K562 (cell line): ENCODE data around the gene SHANK3. TPM values are rescaled to one million over a fixed set of nuclear protein-coding genes. Genes with fewer than 3 reads are reported as not detected.

Experiments used
- ATAC-seq: fragments of 200-7000 bp; cut with Tn5 transposase; 3 replicates; pipeline ENCODE4 v1.9.1; 2020; ENCODE audit warnings: moderate library complexity
- BruUV-seq: library from RNA; stranded (reverse); fragments of 400-500 nt; replicated peaks from 2 replicates; lab custom pipeline; 2021; lab: Mats Ljungman, UMichigan
- CTCF ChIA-PET: fragments of 300-600 bp; formaldehyde crosslinking; extraction: SDS; loops from one replicate; lab custom pipeline; 2021; ENCODE audit warnings: low intra/inter-chr PET ratio; lab: Yijun Ruan, JAX
- POLR2A ChIA-PET: fragments of 300-600, 350-650 bp; sonication (Branson Sonifier 250); formaldehyde crosslinking; extraction: SDS; loops from one replicate; lab custom pipeline; 2021; ENCODE audit warnings: antibody characterized with exemption, inconsistent platforms; lab: Yijun Ruan, JAX
- DNase-seq, 4 experiments: peaks; one replicate each; pipeline versions ENCODE4 v3.0.0 to v3.0.0-alpha.2; 2011 to 2018; ENCODE audit warnings: low spot score in 3 of 4, mixed read lengths in 3 of 4; ENCODE audit errors: extremely low read depth in 1 of 4
- FAIRE-seq: peaks from 2 replicates; lab custom pipeline; 2011; peaks lifted over from hg19 to GRCh38; lab: Jason Lieb, UNC
- H2AFZ ChIP-seq: 2 replicates; pipeline ENCODE4 v1.6.0; 2011; ENCODE audit warnings: low read depth, low read length, control low read depth, inconsistent platforms
- H3K27ac ChIP-seq: fragments of 200-600 bp; 3 replicates; pipeline ENCODE4 v1.8.0; 2011; ENCODE audit warnings: low read depth, mild to moderate bottlenecking, control low read depth, inconsistent platforms, low read length, moderate library complexity, mixed read lengths; ENCODE audit errors: extremely low read depth
- H3K27me3 ChIP-seq, 2 experiments: fragments of 300-600 bp in 1 of 2; 2 replicates in 1 of 2; 3 replicates in 1 of 2; pipeline versions ENCODE4 v1.6.0 to v1.8.0; 2011; ENCODE audit warnings: inconsistent platforms in 2 of 2, low read length in 2 of 2, mild to moderate bottlenecking in 1 of 2, mixed read lengths in 1 of 2, moderate library complexity in 1 of 2; ENCODE audit not compliant: control insufficient read depth in 2 of 2, insufficient read depth in 2 of 2
- H3K36me3 ChIP-seq: fragments of 300-600 bp; 3 replicates; pipeline ENCODE4 v1.8.0; 2011; ENCODE audit warnings: mild to moderate bottlenecking, low read length, inconsistent platforms; ENCODE audit not compliant: control insufficient read depth, insufficient read depth
- H3K4me1 ChIP-seq, 2 experiments: fragments of 200-600 bp in 1 of 2; replicated peaks in 1 of 2; 2 replicates in 1 of 2; 3 replicates in 1 of 2; pipeline versions ENCODE4 v1.5.1 to v1.8.0; 2011; ENCODE audit warnings: inconsistent platforms in 2 of 2, low read length in 2 of 2, mild to moderate bottlenecking in 1 of 2, mixed read lengths in 1 of 2, moderate library complexity in 1 of 2; ENCODE audit not compliant: control insufficient read depth in 2 of 2, insufficient read depth in 2 of 2
- H3K4me2 ChIP-seq: 2 replicates; pipeline ENCODE4 v1.6.1; 2011; ENCODE audit warnings: low read length, control low read depth, inconsistent platforms, mixed read lengths; ENCODE audit not compliant: insufficient read depth
- H3K4me3 ChIP-seq: fragments of 200-600 bp; sonication (generic), shearing (Covaris generic); 2 replicates; pipeline ENCODE4 v1.5.1; 2016; ENCODE audit warnings: control low read depth, inconsistent platforms
- H3K79me2 ChIP-seq: fragments of 200-600 bp; 3 replicates; pipeline ENCODE4 v1.8.0; 2011; ENCODE audit warnings: low read length, inconsistent platforms; ENCODE audit not compliant: control insufficient read depth, insufficient read depth
- H3K9ac ChIP-seq, 2 experiments: 2 replicates each; pipeline versions ENCODE4 v1.6.0 to v1.6.1; 2011; ENCODE audit warnings: low read depth in 2 of 2, low read length in 2 of 2, control low read depth in 1 of 2, inconsistent platforms in 1 of 2, mild to moderate bottlenecking in 1 of 2, mixed read lengths in 1 of 2; ENCODE audit not compliant: insufficient read depth in 1 of 2
- H3K9me1 ChIP-seq: one replicate; pipeline ENCODE4 v1.6.0; 2011; ENCODE audit warnings: inconsistent platforms, mild to moderate bottlenecking, low read length, moderate library complexity; ENCODE audit not compliant: control insufficient read depth, insufficient read depth
- H3K9me3 ChIP-seq: replicated peaks from 2 replicates; pipeline ENCODE4 v1.5.1; 2011; ENCODE audit warnings: low read depth, low read length, inconsistent platforms; ENCODE audit not compliant: control insufficient read depth, insufficient read depth
- H4K20me1 ChIP-seq: replicated peaks from 2 replicates; pipeline ENCODE4 v1.6.1; 2011; ENCODE audit warnings: low read length, inconsistent platforms, mixed read lengths; ENCODE audit not compliant: control insufficient read depth, insufficient read depth
- BRCA1 ChIP-seq, 2 experiments: fragments of 450-650 bp in 1 of 2; sonication (generic) in 1 of 2; formaldehyde crosslinking in 1 of 2; IDR thresholded peaks; 2 replicates each; pipeline versions ENCODE4 v1.5.0 to v1.6.1; 2017 to 2020; ENCODE audit warnings: mild to moderate bottlenecking in 1 of 2, missing genetic modification reagents in 1 of 2
- MCM3 ChIP-seq: fragments of 450-650 bp; IDR thresholded peaks from 2 replicates; pipeline ENCODE4 v1.6.1; 2016
- RB1 ChIP-seq: fragments of 450-650 bp; IDR thresholded peaks from 2 replicates; pipeline ENCODE4 v1.6.1; 2017; ENCODE audit warnings: low read depth, mild to moderate bottlenecking
- TBP ChIP-seq: optimal IDR thresholded peaks from 2 replicates; pipeline ENCODE3; 2011; ENCODE audit warnings: low read depth, low read length, improper control_type of control experiment
- WGBS: fragments of 100-300 bp; shearing (Covaris generic); methylation state at CpG from one replicate; pipeline ENCODE4 v1.1.6; 2016; ENCODE audit warnings: low coverage, mixed read lengths; ENCODE audit not compliant: insufficient coverage; ENCODE audit errors: missing lambda C conversion rate; 5-methylcytosine and 5-hydroxymethylcytosine counted together
- in situ Hi-C: fragments of 300-500 bp; cut with MboI; formaldehyde crosslinking; loops from 4 replicates; pipeline ENCODE4 v1.15.0; 2018; ENCODE audit warnings: inconsistent platforms, mixed read lengths
- intact Hi-C: fragments of 100-400 bp; cut with micrococcal nuclease; formaldehyde crosslinking; loops from 2 replicates; pipeline ENCODE4 v1.14.2; 2022
- polyA plus RNA-seq, 8 experiments: library from polyadenylated mRNA; depleted of rRNA in 4 of 8; stranded (reverse) in 5 of 8; unstranded in 3 of 8; fragments of >200 nt; fragmentation: Nextera tagmentation in 2 of 8; fragmentation: Illumina TruSeq in 1 of 8; extraction: Ambion mirVana in 2 of 8; extraction: Trizol in 1 of 8; gene quantifications; 2 replicates each; pipeline versions ENCODE4 v1.2.1 to v1.2.3, GENCODE V29; 2011 to 2014; ENCODE audit warnings: inconsistent platforms in 1 of 8, missing spikeins in 1 of 8
- total RNA-seq, 7 experiments: library from RNA; depleted of rRNA in 6 of 7; stranded (reverse); fragments of >200 nt in 6 of 7; fragmentation: Illumina TruSeq in 2 of 7; extraction: Trizol in 2 of 7; gene quantifications; 2 replicates each; pipeline versions ENCODE4 v1.2.1 to v1.2.3, GENCODE V29; 2011 to 2021; ENCODE audit warnings: low replicate concordance in 1 of 7
- TF ChIP-seq, protein P1 (sequence below): fragments of 450-650 bp; conservative IDR thresholded peaks from 2 replicates; pipeline ENCODE4 v1.6.1; 2016; ENCODE audit warnings: missing genetic modification characterization, low read depth, mild to moderate bottlenecking, control low read depth, missing compliant biosample characterization
- TF ChIP-seq, protein P2 (sequence below), 2 experiments: IDR thresholded peaks; 2 replicates each; pipeline ENCODE4 v1.6.1; 2011; ENCODE audit warnings: borderline replicate concordance in 1 of 2, control low read depth in 1 of 2, low read depth in 1 of 2, low read length in 1 of 2, mild to moderate bottlenecking in 1 of 2, mixed read lengths in 1 of 2, moderate library complexity in 1 of 2; ENCODE audit not compliant: insufficient read depth in 1 of 2, insufficient read length in 1 of 2, poor library complexity in 1 of 2, severe bottlenecking in 1 of 2; ENCODE audit errors: extremely low read depth in 1 of 2

The SHANK3 gene
- total and polyA plus RNA-seq, 9 of the 15 experiments (the other 6 are each of a cell fraction or from before 2014, with no cell fraction given): 0.01 to 0.07 (median 0.03) TPM; not detected in 6

DNA sequence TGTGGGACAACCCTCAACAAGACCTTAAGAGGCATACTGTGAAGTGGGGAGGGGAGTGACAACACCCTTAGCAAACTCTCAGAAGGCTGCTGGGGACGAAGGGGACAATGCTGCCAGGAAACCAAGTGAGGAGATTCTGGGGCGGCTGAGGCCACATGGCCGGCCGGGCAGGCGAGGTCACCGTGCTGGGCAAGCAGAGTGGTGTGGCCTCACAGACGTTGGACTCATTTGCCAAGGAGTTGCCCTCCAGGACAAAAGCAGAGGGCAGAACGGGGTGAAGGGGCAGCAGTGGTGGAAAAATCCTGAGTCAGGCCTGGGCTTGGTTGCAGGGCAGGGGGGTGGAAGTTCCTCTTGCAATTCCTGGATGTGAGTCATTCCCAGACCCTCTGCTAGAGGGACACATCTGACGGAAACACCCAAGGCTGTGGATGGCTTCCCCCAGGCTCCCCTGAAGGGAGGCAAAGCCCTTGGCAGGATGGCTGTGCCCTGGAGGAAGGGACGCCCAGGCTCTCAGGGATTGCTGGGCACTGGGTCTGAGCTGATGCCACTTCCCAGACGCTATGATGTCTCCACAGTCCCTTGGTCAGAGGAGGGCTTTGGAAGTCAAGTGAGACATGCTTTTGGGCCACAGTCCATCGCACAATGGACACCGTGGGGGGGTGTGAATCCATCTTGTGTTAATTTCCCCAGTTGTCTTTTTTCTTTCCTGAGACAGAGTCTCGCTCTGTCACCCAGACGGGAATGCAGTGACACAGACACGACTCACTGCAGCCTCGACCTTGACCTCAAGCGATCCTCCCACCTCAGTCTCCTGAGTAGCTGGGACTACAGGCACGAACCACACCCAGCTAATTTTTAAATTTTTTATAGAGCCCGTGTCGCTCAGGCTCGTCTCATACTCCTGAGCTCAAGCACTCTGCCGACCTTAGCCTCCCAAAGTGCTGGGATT, 16.2 kb upstream of the SHANK3 start:
- FAIRE-seq (no peak), ATAC-seq (no peak), DNase-seq (no peak)
- no peak overlapping the region for H3K4me2 ChIP-seq
- under 1% methylated on average over 16 of the region's 23 CpGs for WGBS
- no peaks in the 10 kb centered on the region for H3K9me3 ChIP-seq
- no peaks in the 10 kb centered on the region for H3K79me2 ChIP-seq
- H3K9me1 ChIP-seq: no peaks in the 10 kb centered on the region
- H3K4me3 ChIP-seq: no peak overlapping the region
- H3K36me3 ChIP-seq: no peaks in the 10 kb centered on the region
- ChIA-PET POLR2A (interaction anchor here (0.6 kb wide), 1 partner anchor 739 kb away, joined by 3 read pairs; no protein-coding TSS in a partner anchor), CTCF (no interaction called here)
- H4K20me1 ChIP-seq: no peaks in the 10 kb centered on the region
- intact Hi-C loops: no loop called here
- H2AFZ ChIP-seq: no peak overlapping the region
- TF ChIP-seq, protein P1, sequence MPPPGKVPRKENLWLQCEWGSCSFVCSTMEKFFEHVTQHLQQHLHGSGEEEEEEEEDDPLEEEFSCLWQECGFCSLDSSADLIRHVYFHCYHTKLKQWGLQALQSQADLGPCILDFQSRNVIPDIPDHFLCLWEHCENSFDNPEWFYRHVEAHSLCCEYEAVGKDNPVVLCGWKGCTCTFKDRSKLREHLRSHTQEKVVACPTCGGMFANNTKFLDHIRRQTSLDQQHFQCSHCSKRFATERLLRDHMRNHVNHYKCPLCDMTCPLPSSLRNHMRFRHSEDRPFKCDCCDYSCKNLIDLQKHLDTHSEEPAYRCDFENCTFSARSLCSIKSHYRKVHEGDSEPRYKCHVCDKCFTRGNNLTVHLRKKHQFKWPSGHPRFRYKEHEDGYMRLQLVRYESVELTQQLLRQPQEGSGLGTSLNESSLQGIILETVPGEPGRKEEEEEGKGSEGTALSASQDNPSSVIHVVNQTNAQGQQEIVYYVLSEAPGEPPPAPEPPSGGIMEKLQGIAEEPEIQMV (tag): no peak
- no peak for TF ChIP-seq MCM3
- TF ChIP-seq, protein P2, sequence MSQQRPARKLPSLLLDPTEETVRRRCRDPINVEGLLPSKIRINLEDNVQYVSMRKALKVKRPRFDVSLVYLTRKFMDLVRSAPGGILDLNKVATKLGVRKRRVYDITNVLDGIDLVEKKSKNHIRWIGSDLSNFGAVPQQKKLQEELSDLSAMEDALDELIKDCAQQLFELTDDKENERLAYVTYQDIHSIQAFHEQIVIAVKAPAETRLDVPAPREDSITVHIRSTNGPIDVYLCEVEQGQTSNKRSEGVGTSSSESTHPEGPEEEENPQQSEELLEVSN (IDR thresholded peaks at IDR 0.05; ENCODE audit: borderline replicate concordance in 1 of 2, extremely low read depth in 1 of 2, insufficient read depth in 1 of 2, insufficient read length in 1 of 2, low read depth in 1 of 2, low read length in 1 of 2, poor library complexity in 1 of 2, severe bottlenecking in 1 of 2): no peak
- no peak for TF ChIP-seq BRCA1 (IDR thresholded peaks at IDR 0.05)
- TF ChIP-seq BRCA1 (CRISPR knock-in tag; IDR thresholded peaks at IDR 0.05): no peak
- no peak for TF ChIP-seq TBP
- TF ChIP-seq RB1: no peak
- H3K27me3 ChIP-seq: peaks cover 20 to 42% of the 10 kb centered on the region in 2 experiments; a peak in 4 of 5 replicates
- H3K4me1 ChIP-seq: no peaks in the 10 kb centered on the region
- 0 out of 4 replicates have a peak overlapping the region, but pooled peaks of 1 of the 2 experiments have one; percentile 7 for H3K9ac ChIP-seq
- BruUV-seq: no TSS peak
- H3K27ac ChIP-seq: no peak overlapping the region
- in situ Hi-C loops: no loop called here
